GM21717 (cell line): ENCODE measurements around the gene OR4F15.
"Not testable (repeated sequence)": the region's sequence is repeated elsewhere in the genome, so short reads cannot be mapped to it uniquely, and the experiment has no call there.

Experiments
- ATAC-seq: cut with Tn5 transposase; IDR thresholded peaks from one replicate; pipeline ENCODE4 v1.9.1; 2021; ENCODE audit warnings: mild to moderate bottlenecking, moderate library complexity; ENCODE audit not compliant: unreplicated experiment

The OR4F15 gene

GRCh38 chr15:101811902-101812301, at the start of gene OR4F15:
Gene OR4F15 (plus strand): TSS chr15:101812202. CDS start chr15:101818187, 5,985 bp downstream.
- no peak for ATAC-seq

- not testable (repeated sequence) for ATAC-seq
These were observed 47.2 kb upstream of the OR4F15 start for GRCh38 chr15:101764669-101765339.

GRCh38 chr15:101765340-101765671, 46.7 kb upstream of the OR4F15 start:
- not testable (repeated sequence) for ATAC-seq

- ATAC-seq: no peak
These were observed 46.1 kb upstream of the OR4F15 start for GRCh38 chr15:101765772-101766456.

GRCh38 chr15:101767083-101767640, 44.8 kb upstream of the OR4F15 start:
- ATAC-seq: not testable (repeated sequence)

GRCh38 chr15:101772921-101773320, 39.1 kb upstream of the OR4F15 start:
- ATAC-seq: no peak

- ATAC-seq: no peak
These were observed 38.4 kb upstream of the OR4F15 start for GRCh38 chr15:101773496-101774100.

- no peak for ATAC-seq
These were observed 36.9 kb upstream of the OR4F15 start for GRCh38 chr15:101775136-101775535.

GRCh38 chr15:101778576-101778975, 33.4 kb upstream of the OR4F15 start:
- not testable (repeated sequence) for ATAC-seq

GRCh38 chr15:101780225-101780624, 31.8 kb upstream of the OR4F15 start:
- ATAC-seq: not testable (repeated sequence)

- ATAC-seq: no peak
These were observed 30.1 kb upstream of the OR4F15 start for GRCh38 chr15:101781928-101782327.

GRCh38 chr15:101784644-101785043, 27.4 kb upstream of the OR4F15 start:
- ATAC-seq: no peak

GRCh38 chr15:101786422-101786821, 25.6 kb upstream of the OR4F15 start:
- ATAC-seq: not testable (repeated sequence)

GRCh38 chr15:101788001-101788400, 24.0 kb upstream of the OR4F15 start:
- not testable (repeated sequence) for ATAC-seq

GRCh38 chr15:101788503-101789269, 23.3 kb upstream of the OR4F15 start:
- not testable (repeated sequence) for ATAC-seq

GRCh38 chr15:101790748-101791147, 21.3 kb upstream of the OR4F15 start:
- ATAC-seq: not testable (repeated sequence)

- ATAC-seq: not testable (repeated sequence)
These were observed 18.0 kb upstream of the OR4F15 start for GRCh38 chr15:101793981-101794380.

GRCh38 chr15:101795455-101795854, 16.5 kb upstream of the OR4F15 start:
- no peak for ATAC-seq

- ATAC-seq: no peak
These were observed 12.3 kb upstream of the OR4F15 start for GRCh38 chr15:101799665-101800064.

GRCh38 chr15:101801048-101801447, 11.0 kb upstream of the OR4F15 start:
- ATAC-seq: no peak

- ATAC-seq: no peak
These were observed 8.8 kb upstream of the OR4F15 start, which contains the start of gene OR4F6 for GRCh38 chr15:101803209-101803608. Gene OR4F6 (plus strand): TSS chr15:101803509. CDS start chr15:101805720, 2,211 bp downstream.
